Astrocyte of the cerebellum (primary cell): Measurements from ENCODE around the gene ATXN1.

Experiments
- DNase-seq: peaks from one replicate; pipeline ENCODE4 v3.0.0-alpha.2; 2011; ENCODE audit warnings: low read depth
- H3K4me3 ChIP-seq: 2 replicates; pipeline ENCODE4 v1.5.1; 2011; ENCODE audit warnings: mild to moderate bottlenecking, low read depth, low read length, moderate library complexity
- CTCF ChIP-seq: IDR thresholded peaks from 2 replicates; pipeline ENCODE4 v1.5.1; 2012; ENCODE audit warnings: low read length, low read depth, moderate library complexity, mild to moderate bottlenecking; ENCODE audit errors: missing control alignments
- in situ Hi-C: cut with HindIII; loops from 2 replicates; pipeline ENCODE4 v1.10.0; 2017; ENCODE audit warnings: low sequenced_read_pairs

ATXN1 gene

GRCh38 chr6:16737925-16738324, 23.3 kb downstream of the ATXN1 start:
- DNase-seq = no peak
- TF ChIP-seq CTCF = no peak
- H3K4me3 ChIP-seq = no peak overlapping the region
- in situ Hi-C loops = no loop called here

GRCh38 chr6:16736856-16737775, 24.1 kb downstream of the ATXN1 start:
- H3K4me3 ChIP-seq = no peak overlapping the region
- no peak for TF ChIP-seq CTCF
- in situ Hi-C loops = no loop called here
- DNase-seq = no peak

- in situ Hi-C loops = no loop called here
- DNase-seq = no peak
- H3K4me3 ChIP-seq = no peak overlapping the region
- TF ChIP-seq CTCF = no peak
Measured at GRCh38 chr6:16735014-16735413, 26.2 kb downstream of the ATXN1 start.

GRCh38 chr6:16733085-16733484, 28.2 kb downstream of the ATXN1 start:
- in situ Hi-C loops = no loop called here
- no peak for DNase-seq
- no peak overlapping the region for H3K4me3 ChIP-seq

GRCh38 chr6:16731478-16732051, 29.7 kb downstream of the ATXN1 start:
- in situ Hi-C loops = no loop called here
- DNase-seq = no peak
- no peak overlapping the region for H3K4me3 ChIP-seq
- TF ChIP-seq CTCF = no peak

More at GRCh38 chr6:16733085-16733484, 28.2 kb downstream of the ATXN1 start:
- TF ChIP-seq CTCF = no peak

- H3K4me3 ChIP-seq = no peak overlapping the region
- no peak for TF ChIP-seq CTCF
- DNase-seq = no peak
- in situ Hi-C loops = no loop called here
Measured at GRCh38 chr6:16730738-16731477, 30.4 kb downstream of the ATXN1 start.
